H9 (cell line): ENCODE measurements around the gene IFNK. TPM values are rescaled to one million over a fixed set of nuclear protein-coding genes. Genes with fewer than 3 reads are reported as not detected.

Experiments used
- DNase-seq: peaks from one replicate; pipeline ENCODE4 v3.0.0-alpha.2; 2017
- H2AFZ ChIP-seq: one replicate; pipeline ENCODE4 v1.6.1; 2013; ENCODE audit warnings: mild to moderate bottlenecking, low read length, control low read depth, moderate library complexity
- H2AK5ac ChIP-seq: 2 replicates; pipeline ENCODE4 v1.6.1; 2013; ENCODE audit warnings: low read length, control low read depth, mixed read lengths; ENCODE audit not compliant: insufficient read length
- H2BK120ac ChIP-seq: one replicate; pipeline ENCODE4 v1.6.1; 2013; ENCODE audit warnings: low read depth, mild to moderate bottlenecking, low read length, control low read depth, inconsistent platforms; ENCODE audit not compliant: poor library complexity, severe bottlenecking
- H2BK12ac ChIP-seq: 2 replicates; pipeline ENCODE4 v1.6.1; 2013; ENCODE audit warnings: low read length, control low read depth, mixed read lengths, low read depth; ENCODE audit not compliant: insufficient read length
- H2BK15ac ChIP-seq: 2 replicates; pipeline ENCODE4 v1.6.1; 2013; ENCODE audit warnings: low read depth, low read length, control low read depth
- H2BK20ac ChIP-seq: one replicate; pipeline ENCODE4 v1.6.1; 2013; ENCODE audit warnings: low read depth, mild to moderate bottlenecking, low read length, control low read depth, inconsistent platforms; ENCODE audit not compliant: poor library complexity, severe bottlenecking
- H2BK5ac ChIP-seq: 2 replicates; pipeline ENCODE4 v1.6.1; 2013; ENCODE audit warnings: low read length, control low read depth, mixed read lengths; ENCODE audit not compliant: insufficient read length
- H3K14ac ChIP-seq: 2 replicates; pipeline ENCODE4 v1.6.1; 2013; ENCODE audit warnings: low read length, control low read depth; ENCODE audit not compliant: insufficient read depth
- H3K18ac ChIP-seq: 2 replicates; pipeline ENCODE4 v1.6.1; 2013; ENCODE audit warnings: low read depth, mild to moderate bottlenecking, mixed read lengths, low read length, control low read depth; ENCODE audit not compliant: insufficient read length
- H3K23ac ChIP-seq: 2 replicates; pipeline ENCODE4 v1.6.1; 2013; ENCODE audit warnings: low read length, control low read depth, mixed read lengths, low read depth; ENCODE audit not compliant: insufficient read length
- H3K23me2 ChIP-seq: 2 replicates; pipeline ENCODE4 v1.6.1; 2013; ENCODE audit warnings: low read depth, mild to moderate bottlenecking, mixed read lengths, low read length, control low read depth; ENCODE audit not compliant: insufficient read length, poor library complexity, severe bottlenecking
- H3K27ac ChIP-seq: 2 replicates; pipeline ENCODE4 v1.5.1; 2013; ENCODE audit warnings: low read length, control low read depth, mixed read lengths, low read depth; ENCODE audit not compliant: insufficient read length
- H3K27me3 ChIP-seq: 2 replicates; pipeline ENCODE4 v1.6.1; 2013; ENCODE audit warnings: low read length, control low read depth, inconsistent platforms; ENCODE audit not compliant: insufficient read depth
- H3K4ac ChIP-seq: 2 replicates; pipeline ENCODE4 v1.6.1; 2013; ENCODE audit warnings: low read depth, mild to moderate bottlenecking, control low read depth, inconsistent platforms, low read length, moderate library complexity
- H3K4me1 ChIP-seq: 2 replicates; pipeline ENCODE4 v1.6.1; 2013; ENCODE audit warnings: low read length, control low read depth, inconsistent platforms; ENCODE audit not compliant: insufficient read depth
- H3K4me2 ChIP-seq: 2 replicates; pipeline ENCODE4 v1.6.1; 2013; ENCODE audit warnings: low read length, control low read depth, mixed read lengths; ENCODE audit not compliant: insufficient read length, insufficient read depth
- H3K56ac ChIP-seq: 2 replicates; pipeline ENCODE4 v1.6.1; 2013; ENCODE audit warnings: low read depth, mild to moderate bottlenecking, mixed read lengths, low read length, control low read depth; ENCODE audit not compliant: insufficient read length
- H3K79me1 ChIP-seq: 2 replicates; pipeline ENCODE4 v1.6.1; 2013; ENCODE audit warnings: low read depth, mild to moderate bottlenecking, moderate library complexity, low read length, control low read depth, inconsistent platforms; ENCODE audit not compliant: insufficient read depth, poor library complexity, severe bottlenecking
- H3K79me2 ChIP-seq: 2 replicates; pipeline ENCODE4 v1.6.1; 2013; ENCODE audit warnings: low read length, control low read depth, inconsistent platforms; ENCODE audit not compliant: insufficient read depth
- H3K9ac ChIP-seq: 2 replicates; pipeline ENCODE4 v1.6.1; 2013; ENCODE audit warnings: low read length, control low read depth, mixed read lengths; ENCODE audit not compliant: insufficient read length; ENCODE audit errors: extremely low read depth
- H3K9me3 ChIP-seq: one replicate; pipeline ENCODE4 v1.6.1; 2013; ENCODE audit warnings: low read depth, low read length, inconsistent platforms; ENCODE audit not compliant: control insufficient read depth
- H3T11ph ChIP-seq: one replicate; pipeline ENCODE4 v1.6.1; 2013; ENCODE audit warnings: mild to moderate bottlenecking, low read length, control low read depth, inconsistent platforms
- H4K20me1 ChIP-seq: one replicate; pipeline ENCODE4 v1.6.1; 2013; ENCODE audit not compliant: control insufficient read depth, insufficient read length, insufficient read depth
- H4K5ac ChIP-seq: 2 replicates; pipeline ENCODE4 v1.6.1; 2013; ENCODE audit warnings: low read depth, mild to moderate bottlenecking, mixed read lengths, low read length, control low read depth; ENCODE audit not compliant: insufficient read length
- H4K8ac ChIP-seq: replicated peaks from 2 replicates; pipeline ENCODE4 v1.6.1; 2013; ENCODE audit warnings: low read length, control low read depth, mixed read lengths, low read depth; ENCODE audit not compliant: insufficient read length
- H4K91ac ChIP-seq: 2 replicates; pipeline ENCODE4 v1.6.1; 2013; ENCODE audit warnings: low read depth, mild to moderate bottlenecking, moderate library complexity, mixed read lengths, low read length, control low read depth; ENCODE audit not compliant: insufficient read length
- H3K27ac Mint-ChIP-seq, 3 experiments: 2 replicates in 2 of 3; 3 replicates in 1 of 3; pipeline ENCODE4 v1.8.0; 2020 to 2021; ENCODE audit warnings: mixed read lengths in 3 of 3, mild to moderate bottlenecking in 1 of 3, moderate library complexity in 1 of 3
- H3K27me3 Mint-ChIP-seq: 2 replicates; pipeline ENCODE4 v1.8.0; 2021; ENCODE audit warnings: low read depth, mild to moderate bottlenecking, moderate library complexity, mixed read lengths
- H3K36me3 Mint-ChIP-seq, 3 experiments: 2 replicates in 2 of 3; 3 replicates in 1 of 3; pipeline ENCODE4 v1.8.0; 2020 to 2021; ENCODE audit warnings: low read depth in 3 of 3, mixed read lengths in 3 of 3; ENCODE audit not compliant: insufficient read depth in 1 of 3
- H3K4me1 Mint-ChIP-seq, 2 experiments: 2 replicates each; pipeline ENCODE4 v1.8.0; 2020; ENCODE audit warnings: mixed read lengths in 2 of 2
- H3K4me3 Mint-ChIP-seq, 2 experiments: 2 replicates in 1 of 2; 3 replicates in 1 of 2; pipeline ENCODE4 v1.8.0; 2020 to 2021; ENCODE audit warnings: mild to moderate bottlenecking in 2 of 2, mixed read lengths in 2 of 2, moderate library complexity in 1 of 2
- H3K9me3 Mint-ChIP-seq, 2 experiments: 2 replicates in 1 of 2; 3 replicates in 1 of 2; pipeline ENCODE4 v1.8.0; 2020; ENCODE audit warnings: mild to moderate bottlenecking in 2 of 2, mixed read lengths in 2 of 2, moderate library complexity in 1 of 2
- WGBS: extraction: QIAGEN DNeasy Blood & Tissue Kit; methylation state at CpG from one replicate; pipeline ENCODE4 v1.1.7; 2013; ENCODE audit warnings: missing lambda C conversion rate, low lambda C conversion rate, mixed read lengths; ENCODE audit not compliant: insufficient read length; ENCODE audit errors: extremely low coverage; 5-methylcytosine and 5-hydroxymethylcytosine counted together
- total RNA-seq: library from RNA; stranded (reverse); gene quantifications from 2 replicates; pipeline ENCODE4 v1.2.1, GENCODE V29; 2021
- TF ChIP-seq, protein P1 (sequence below): fragments of 200-600 bp; sonication (generic); conservative IDR thresholded peaks from 3 replicates; pipeline ENCODE4 v1.8.0; 2021; ENCODE audit warnings: antibody characterized with exemption, mild to moderate bottlenecking

The IFNK gene
- total RNA-seq, 1 experiment from 2014 or later, result not detected

DNA sequence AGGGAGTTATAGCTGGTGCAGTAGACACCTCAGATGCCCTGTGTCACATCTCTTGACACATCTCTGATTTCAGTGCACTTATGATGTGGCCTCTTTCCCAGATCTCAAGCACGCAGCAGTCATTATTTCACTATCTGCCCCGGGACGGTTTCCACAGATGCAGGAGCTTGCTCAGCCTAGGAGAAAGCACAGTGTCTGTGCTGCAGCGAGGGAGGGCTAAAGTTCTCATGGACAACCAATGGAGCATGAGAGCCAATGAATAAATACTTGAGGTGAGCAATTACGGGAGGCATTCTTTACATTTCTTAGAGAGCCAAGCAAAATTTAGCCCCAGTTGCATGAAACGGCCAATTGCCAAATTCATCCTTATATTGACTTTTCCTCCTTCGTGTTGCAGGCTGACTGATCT lies 12.9 kb downstream of the IFNK start:
- Histone ChIP-seq H2BK120ac (no peak overlapping the region), H3K4ac (no peak overlapping the region), H4K91ac (no peak overlapping the region), H2AK5ac (no peak overlapping the region), H4K5ac (no peak overlapping the region), H4K8ac (no peak overlapping the region), H3K9ac (no peak overlapping the region), H3K23ac (no peak overlapping the region), H4K20me1 (no peaks in the 10 kb centered on the region), H2BK5ac (no peak overlapping the region), H3K27ac (no peak overlapping the region), H3K79me2 (no peaks in the 10 kb centered on the region; the same call in 1 of the 2 replicates), H3K79me1 (no peaks in the 10 kb centered on the region), H3K14ac (no peak overlapping the region), H3K27me3 (no peaks in the 10 kb centered on the region), H2BK12ac (no peak overlapping the region), H3K4me2 (no peak overlapping the region), H2BK15ac (no peak overlapping the region), H3K4me1 (no peaks in the 10 kb centered on the region; the same call in 1 of the 2 replicates), H3K18ac (no peak overlapping the region), H3T11ph (no peak overlapping the region), H3K9me3 (no peaks in the 10 kb centered on the region), H3K23me2 (no peaks in the 10 kb centered on the region), H2AFZ (no peak overlapping the region), H2BK20ac (no peak overlapping the region), H3K56ac (no peak overlapping the region)
- Mint-ChIP-seq H3K27ac (peak overlapping the region in 1 of 3 experiments; percentile 21; a peak in 1 of 7 replicates), H3K27me3 (no peaks in the 10 kb centered on the region), H3K4me1 (peaks cover 11 to 14% of the 10 kb centered on the region in 2 experiments), H3K4me3 (no peak overlapping the region), H3K36me3 (peaks cover 0 to 10% (median 0%) of the 10 kb centered on the region in 3 experiments; a peak in 2 of 7 replicates), H3K9me3 (no peaks in the 10 kb centered on the region)
- WGBS, result no CpG with 5 or more reads among the region's 7 CpGs
- DNase-seq, result no peak
- TF ChIP-seq, protein P1, sequence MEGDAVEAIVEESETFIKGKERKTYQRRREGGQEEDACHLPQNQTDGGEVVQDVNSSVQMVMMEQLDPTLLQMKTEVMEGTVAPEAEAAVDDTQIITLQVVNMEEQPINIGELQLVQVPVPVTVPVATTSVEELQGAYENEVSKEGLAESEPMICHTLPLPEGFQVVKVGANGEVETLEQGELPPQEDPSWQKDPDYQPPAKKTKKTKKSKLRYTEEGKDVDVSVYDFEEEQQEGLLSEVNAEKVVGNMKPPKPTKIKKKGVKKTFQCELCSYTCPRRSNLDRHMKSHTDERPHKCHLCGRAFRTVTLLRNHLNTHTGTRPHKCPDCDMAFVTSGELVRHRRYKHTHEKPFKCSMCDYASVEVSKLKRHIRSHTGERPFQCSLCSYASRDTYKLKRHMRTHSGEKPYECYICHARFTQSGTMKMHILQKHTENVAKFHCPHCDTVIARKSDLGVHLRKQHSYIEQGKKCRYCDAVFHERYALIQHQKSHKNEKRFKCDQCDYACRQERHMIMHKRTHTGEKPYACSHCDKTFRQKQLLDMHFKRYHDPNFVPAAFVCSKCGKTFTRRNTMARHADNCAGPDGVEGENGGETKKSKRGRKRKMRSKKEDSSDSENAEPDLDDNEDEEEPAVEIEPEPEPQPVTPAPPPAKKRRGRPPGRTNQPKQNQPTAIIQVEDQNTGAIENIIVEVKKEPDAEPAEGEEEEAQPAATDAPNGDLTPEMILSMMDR, result no peak
